SK-N-MC (cell line): ENCODE measurements around the gene KAT5.

Experiments
- EZH2 ChIP-seq: fragments of 200-600 bp; sonication (generic); IDR thresholded peaks from one replicate; pipeline ENCODE4 v1.6.1; 2017; ENCODE audit warnings: antibody characterized with exemption
- POLR2AphosphoS5 ChIP-seq: IDR thresholded peaks from 2 replicates; pipeline ENCODE4 v1.6.1; 2012; ENCODE audit warnings: mild to moderate bottlenecking, low read depth, low read length, borderline replicate concordance

- TF ChIP-seq EZH2 (no peak), POLR2AphosphoS5 (no peak)
Observed at GRCh38 chr11:65699306-65699705, 12.7 kb upstream of the KAT5 start.
